Trophoblast cell (in vitro differentiated cells and primary cell): ENCODE data around the gene H2BK1.

Source experiments
- DNase-seq, 2 donors: peaks; one replicate each; pipeline ENCODE4 v3.0.0-alpha.2; 2016
- H2AFZ ChIP-seq: 2 replicates; pipeline ENCODE4 v1.6.1; 2013; ENCODE audit warnings: low read length, moderate library complexity, mild to moderate bottlenecking; ENCODE audit not compliant: insufficient read depth, poor library complexity
- H2AK5ac ChIP-seq: 2 replicates; pipeline ENCODE4 v1.6.1; 2013; ENCODE audit warnings: mild to moderate bottlenecking, low read length
- H2BK120ac ChIP-seq: 2 replicates; pipeline ENCODE4 v1.6.1; 2013; ENCODE audit warnings: low read length, mild to moderate bottlenecking, moderate library complexity; ENCODE audit not compliant: insufficient read depth, poor library complexity
- H2BK12ac ChIP-seq: 2 replicates; pipeline ENCODE4 v1.6.1; 2013; ENCODE audit warnings: mild to moderate bottlenecking, low read length, moderate library complexity
- H2BK5ac ChIP-seq: 2 replicates; pipeline ENCODE4 v1.6.1; 2013; ENCODE audit warnings: low read length, low read depth, moderate library complexity, mild to moderate bottlenecking; ENCODE audit not compliant: poor library complexity
- H3K14ac ChIP-seq: 2 replicates; pipeline ENCODE4 v1.6.1; 2013; ENCODE audit warnings: mild to moderate bottlenecking, low read length
- H3K18ac ChIP-seq: 2 replicates; pipeline ENCODE4 v1.6.1; 2013; ENCODE audit warnings: mild to moderate bottlenecking, low read length
- H3K23ac ChIP-seq: 2 replicates; pipeline ENCODE4 v1.6.1; 2013; ENCODE audit warnings: low read length
- H3K27ac ChIP-seq: 2 replicates; pipeline ENCODE4 v1.5.1; 2013; ENCODE audit warnings: low read depth, mild to moderate bottlenecking, inconsistent platforms, low read length, moderate library complexity
- H3K27me3 ChIP-seq: 2 replicates; pipeline ENCODE4 v1.6.1; 2013; ENCODE audit warnings: inconsistent platforms, mild to moderate bottlenecking, low read length, moderate library complexity; ENCODE audit not compliant: insufficient read depth
- H3K36me3 ChIP-seq, 2 experiments: 1 replicate in 1 of 2; 2 replicates in 1 of 2; pipeline ENCODE4 v1.6.1; 2013; ENCODE audit warnings: low read length in 2 of 2, mild to moderate bottlenecking in 2 of 2, moderate library complexity in 1 of 2; ENCODE audit not compliant: insufficient read depth in 2 of 2, control insufficient read depth in 1 of 2
- H3K4ac ChIP-seq: 2 replicates; pipeline ENCODE4 v1.6.1; 2013; ENCODE audit warnings: low read depth, mild to moderate bottlenecking, low read length, moderate library complexity
- H3K4me1 ChIP-seq, 2 experiments: 1 replicate in 1 of 2; 2 replicates in 1 of 2; pipeline ENCODE4 v1.6.1; 2013; ENCODE audit warnings: low read length in 2 of 2, mild to moderate bottlenecking in 2 of 2, moderate library complexity in 1 of 2; ENCODE audit not compliant: insufficient read depth in 2 of 2, control insufficient read depth in 1 of 2
- H3K4me2 ChIP-seq: 2 replicates; pipeline ENCODE4 v1.6.1; 2013; ENCODE audit warnings: inconsistent platforms, mild to moderate bottlenecking, low read length, moderate library complexity
- H3K4me3 ChIP-seq: 2 replicates; pipeline ENCODE4 v1.5.1; 2013; ENCODE audit warnings: mild to moderate bottlenecking, low read depth, low read length, inconsistent platforms
- H3K79me1 ChIP-seq: one replicate; pipeline ENCODE4 v1.6.1; 2013; ENCODE audit warnings: low read length
- H3K79me2 ChIP-seq: 2 replicates; pipeline ENCODE4 v1.6.1; 2013; ENCODE audit warnings: low read length, mild to moderate bottlenecking; ENCODE audit not compliant: control insufficient read depth, insufficient read depth, poor library complexity
- H3K9ac ChIP-seq: 2 replicates; pipeline ENCODE4 v1.6.1; 2013; ENCODE audit warnings: mild to moderate bottlenecking, low read length
- H3K9me3 ChIP-seq: 2 replicates; pipeline ENCODE4 v1.6.1; 2013; ENCODE audit warnings: low read depth, mild to moderate bottlenecking, control low read depth, inconsistent platforms, low read length; ENCODE audit not compliant: insufficient read depth
- H4K12ac ChIP-seq: 2 replicates; pipeline ENCODE4 v1.6.1; 2013; ENCODE audit warnings: low read depth, mild to moderate bottlenecking, low read length, moderate library complexity
- H4K8ac ChIP-seq: 2 replicates; pipeline ENCODE4 v1.6.1; 2013; ENCODE audit warnings: low read depth, mild to moderate bottlenecking, low read length, moderate library complexity
- H4K91ac ChIP-seq: one replicate; pipeline ENCODE4 v1.6.1; 2013; ENCODE audit warnings: low read depth, mild to moderate bottlenecking, low read length, moderate library complexity
- WGBS: extraction: QIAGEN DNeasy Blood & Tissue Kit; methylation state at CpG from one replicate; pipeline ENCODE4 v1.1.7; 2013; ENCODE audit warnings: missing lambda C conversion rate; ENCODE audit not compliant: insufficient read length, insufficient coverage; ENCODE audit errors: extremely low coverage; 5-methylcytosine and 5-hydroxymethylcytosine counted together

H2BK1 gene

GRCh38 chr7:151201751-151202150 lies 8.5 kb downstream of the H2BK1 start:
- H2BK5ac ChIP-seq: no peak overlapping the region
- H3K4me2 ChIP-seq: no peak overlapping the region
- DNase-seq: no peak
- peaks cover 4% of the 10 kb centered on the region for H3K9me3 ChIP-seq
- H3K14ac ChIP-seq: no peak overlapping the region
- no peak overlapping the region for H3K9ac ChIP-seq
- H3K79me2 ChIP-seq: no peaks in the 10 kb centered on the region
- H4K91ac ChIP-seq: no peak overlapping the region
- H3K18ac ChIP-seq: no peak overlapping the region
- H2BK12ac ChIP-seq: no peak overlapping the region
- no peak overlapping the region for H3K4ac ChIP-seq
- H3K4me3 ChIP-seq: no peak overlapping the region
- H3K79me1 ChIP-seq: no peaks in the 10 kb centered on the region
- peaks cover 4 to 7% of the 10 kb centered on the region in 2 experiments for H3K4me1 ChIP-seq
- no peaks in the 10 kb centered on the region for H3K36me3 ChIP-seq
- no peak overlapping the region for H2AFZ ChIP-seq
- H4K8ac ChIP-seq: no peak overlapping the region
- H3K27me3 ChIP-seq: no peaks in the 10 kb centered on the region
- no peak overlapping the region for H2BK120ac ChIP-seq
- H4K12ac ChIP-seq: no peak overlapping the region
- no peak overlapping the region for H2AK5ac ChIP-seq
- no peak overlapping the region for H3K27ac ChIP-seq
- no peak overlapping the region for H3K23ac ChIP-seq
- no CpG with 5 or more reads among the region's 4 CpGs for WGBS

GRCh38 chr7:151201344-151201743 lies 8.9 kb downstream of the H2BK1 start:
- Histone ChIP-seq H3K4ac (no peak overlapping the region), H3K4me3 (no peak overlapping the region), H3K9me3 (peaks cover 4% of the 10 kb centered on the region), H4K91ac (no peak overlapping the region), H2AK5ac (no peak overlapping the region), H4K12ac (no peak overlapping the region), H3K27me3 (no peaks in the 10 kb centered on the region), H4K8ac (no peak overlapping the region), H3K27ac (no peak overlapping the region), H3K36me3 (no peaks in the 10 kb centered on the region), H3K79me1 (no peaks in the 10 kb centered on the region), H3K4me2 (no peak overlapping the region), H2BK120ac (no peak overlapping the region), H3K14ac (no peak overlapping the region), H3K4me1 (peaks cover 4 to 7% of the 10 kb centered on the region in 2 experiments), H3K9ac (no peak overlapping the region), H2BK5ac (no peak overlapping the region), H3K18ac (no peak overlapping the region), H3K23ac (no peak overlapping the region), H2BK12ac (no peak overlapping the region), H3K79me2 (no peaks in the 10 kb centered on the region), H2AFZ (no peak overlapping the region)
- no CpG with 5 or more reads among the region's 3 CpGs for WGBS
- no peak for DNase-seq

- H3K36me3 ChIP-seq: no peaks in the 10 kb centered on the region
- WGBS: no CpG with 5 or more reads among the region's 30 CpGs
- H2AK5ac ChIP-seq: no peak overlapping the region
- no peak overlapping the region for H2BK12ac ChIP-seq
- H2AFZ ChIP-seq: no peak overlapping the region
- H2BK120ac ChIP-seq: no peak overlapping the region
- H2BK5ac ChIP-seq: no peak overlapping the region
- H4K91ac ChIP-seq: no peak overlapping the region
- H3K18ac ChIP-seq: no peak overlapping the region
- no peaks in the 10 kb centered on the region for H3K27me3 ChIP-seq
- no peak overlapping the region for H3K4me3 ChIP-seq
- no peak overlapping the region for H3K4me2 ChIP-seq
- peaks cover 3% of the 10 kb centered on the region for H3K9me3 ChIP-seq
- no peak overlapping the region for H4K8ac ChIP-seq
- H3K79me2 ChIP-seq: no peaks in the 10 kb centered on the region
- no peak overlapping the region for H4K12ac ChIP-seq
- no peak overlapping the region for H3K9ac ChIP-seq
- H3K14ac ChIP-seq: no peak overlapping the region
- no peak for DNase-seq
- no peaks in the 10 kb centered on the region for H3K79me1 ChIP-seq
- no peak overlapping the region for H3K4ac ChIP-seq
- H3K27ac ChIP-seq: no peak overlapping the region
- no peak overlapping the region for H3K23ac ChIP-seq
- peaks cover 4 to 7% of the 10 kb centered on the region in 2 experiments for H3K4me1 ChIP-seq
Observed at GRCh38 chr7:151198945-151199848, 11.1 kb downstream of the H2BK1 start.

GRCh38 chr7:151197932-151198331 lies 12.4 kb downstream of the H2BK1 start:
- no peak overlapping the region for H2BK5ac ChIP-seq
- peaks cover 4 to 7% of the 10 kb centered on the region in 2 experiments for H3K4me1 ChIP-seq
- no peak overlapping the region for H2AFZ ChIP-seq
- no peak overlapping the region for H3K23ac ChIP-seq
- no peak overlapping the region for H3K4me3 ChIP-seq
- H3K4ac ChIP-seq: no peak overlapping the region
- H3K9ac ChIP-seq: no peak overlapping the region
- H2BK120ac ChIP-seq: no peak overlapping the region
- DNase-seq: no peak
- no peaks in the 10 kb centered on the region for H3K79me2 ChIP-seq
- no peak overlapping the region for H3K14ac ChIP-seq
- no peak overlapping the region for H3K18ac ChIP-seq
- H4K91ac ChIP-seq: no peak overlapping the region
- no peaks in the 10 kb centered on the region for H3K27me3 ChIP-seq
- H2AK5ac ChIP-seq: no peak overlapping the region
- no peak overlapping the region for H4K12ac ChIP-seq
- peaks cover 3% of the 10 kb centered on the region for H3K9me3 ChIP-seq
- H4K8ac ChIP-seq: no peak overlapping the region
- H3K79me1 ChIP-seq: no peaks in the 10 kb centered on the region
- no peak overlapping the region for H3K27ac ChIP-seq
- H2BK12ac ChIP-seq: no peak overlapping the region
- no peak overlapping the region for H3K4me2 ChIP-seq
- no peaks in the 10 kb centered on the region for H3K36me3 ChIP-seq
